WTC11 (cell line): Measurements from ENCODE around the gene URB1. TPM values are rescaled to one million over a fixed set of nuclear protein-coding genes. Genes with fewer than 3 reads are reported as not detected.

Experiments used
- ATAC-seq: fragments of 200-7000 bp; cut with Tn5 transposase; 2 replicates; pipeline ENCODE4 v1.10.0; 2021; ENCODE audit warnings: mild to moderate bottlenecking, moderate library complexity
- CTCF ChIA-PET: fragments of 300-600 bp; sonication (Branson Sonifier 250); formaldehyde crosslinking; loops from one replicate; lab custom pipeline; 2021; ENCODE audit warnings: antibody characterized with exemption; lab: Charles Lee
- POLR2A ChIA-PET: fragments of 350-600 bp; sonication (Branson Sonifier 250); formaldehyde crosslinking; loops from one replicate; lab custom pipeline; 2021; ENCODE audit warnings: antibody characterized with exemption; lab: Charles Lee
- DNase-seq: peaks from one replicate; pipeline ENCODE4 v3.0.0; 2021; ENCODE audit warnings: low spot score
- H3K27ac Mint-ChIP-seq: 2 replicates; pipeline ENCODE4 v1.8.0; 2021; ENCODE audit warnings: mixed read lengths
- H3K27me3 Mint-ChIP-seq: 2 replicates; pipeline ENCODE4 v1.8.0; 2021; ENCODE audit warnings: low read depth, mild to moderate bottlenecking, moderate library complexity, mixed read lengths
- H3K36me3 Mint-ChIP-seq: 2 replicates; pipeline ENCODE4 v1.8.0; 2021; ENCODE audit warnings: mixed read lengths
- H3K4me1 Mint-ChIP-seq: 2 replicates; pipeline ENCODE4 v1.8.0; 2022; ENCODE audit warnings: mixed read lengths
- H3K4me3 Mint-ChIP-seq: 2 replicates; pipeline ENCODE4 v1.8.0; 2021; ENCODE audit warnings: mild to moderate bottlenecking, moderate library complexity, mixed read lengths
- H3K9me3 Mint-ChIP-seq: 2 replicates; pipeline ENCODE4 v1.8.0; 2021; ENCODE audit warnings: mixed read lengths
- AFF4 ChIP-seq: sonication (generic); formaldehyde crosslinking; IDR thresholded peaks from 2 replicates; pipeline ENCODE4 v1.8.1; 2023; ENCODE audit warnings: mild to moderate bottlenecking, missing genetic modification reagents, borderline replicate concordance
- ATF3 ChIP-seq: sonication (generic); formaldehyde crosslinking; conservative IDR thresholded peaks from 2 replicates; pipeline ENCODE4 v1.8.1; 2022; ENCODE audit warnings: mild to moderate bottlenecking, missing genetic modification reagents
- E2F1 ChIP-seq: sonication (generic); formaldehyde crosslinking; IDR thresholded peaks from 2 replicates; pipeline ENCODE4 v1.8.0; 2022; ENCODE audit warnings: mild to moderate bottlenecking, missing genetic modification reagents
- ELF4 ChIP-seq: sonication (generic); formaldehyde crosslinking; IDR thresholded peaks from 2 replicates; pipeline ENCODE4 v1.8.1; 2022; ENCODE audit warnings: low read depth, mild to moderate bottlenecking, moderate library complexity, missing genetic modification reagents
- EMX1 ChIP-seq: fragments of 250-450 bp; sonication (Bioruptor Pico); IDR thresholded peaks from 2 replicates; pipeline ENCODE4 v1.8.0; 2021; ENCODE audit warnings: mild to moderate bottlenecking
- ESRRA ChIP-seq: sonication (generic); formaldehyde crosslinking; IDR thresholded peaks from 2 replicates; pipeline ENCODE4 v1.8.1; 2022; ENCODE audit warnings: mild to moderate bottlenecking, missing genetic modification reagents, borderline replicate concordance
- GRHL2 ChIP-seq: fragments of 250-450 bp; sonication (Bioruptor Pico); IDR thresholded peaks from 2 replicates; pipeline ENCODE4 v1.8.0; 2022; ENCODE audit warnings: mild to moderate bottlenecking, moderate library complexity; ENCODE audit not compliant: insufficient replicate concordance, severe bottlenecking
- HMGA2 ChIP-seq: fragments of 250-450 bp; sonication (Bioruptor Pico); IDR thresholded peaks from 2 replicates; pipeline ENCODE4 v1.4.0; 2021; ENCODE audit warnings: mild to moderate bottlenecking, moderate library complexity
- HMGXB4 ChIP-seq: sonication (generic); formaldehyde crosslinking; IDR thresholded peaks from 2 replicates; pipeline ENCODE4 v1.8.1; 2023; ENCODE audit warnings: mild to moderate bottlenecking, moderate library complexity, missing genetic modification reagents
- JAZF1 ChIP-seq: fragments of 250-450 bp; sonication (Bioruptor Pico); IDR thresholded peaks from 2 replicates; pipeline ENCODE4 v1.9.0; 2021; ENCODE audit warnings: moderate library complexity, mild to moderate bottlenecking, inconsistent platforms
- KAT7 ChIP-seq: sonication (generic); formaldehyde crosslinking; IDR thresholded peaks from 2 replicates; pipeline ENCODE4 v1.8.1; 2023; ENCODE audit warnings: missing genetic modification reagents, mild to moderate bottlenecking, borderline replicate concordance
- NR1H2 ChIP-seq: sonication (generic); formaldehyde crosslinking; IDR thresholded peaks from 2 replicates; pipeline ENCODE4 v1.9.0; 2021; ENCODE audit warnings: mild to moderate bottlenecking, moderate library complexity, missing genetic modification reagents
- PRDM15 ChIP-seq: sonication (generic); formaldehyde crosslinking; IDR thresholded peaks from 2 replicates; pipeline ENCODE4 v1.8.0; 2022; ENCODE audit warnings: missing genetic modification reagents
- SMAD4 ChIP-seq: sonication (generic); formaldehyde crosslinking; IDR thresholded peaks from 2 replicates; pipeline ENCODE4 v1.8.0; 2022; ENCODE audit warnings: mild to moderate bottlenecking, missing genetic modification reagents
- STAT6 ChIP-seq: sonication (generic); formaldehyde crosslinking; conservative IDR thresholded peaks from 2 replicates; pipeline ENCODE4 v1.8.1; 2023; ENCODE audit warnings: mild to moderate bottlenecking, low read depth, missing genetic modification reagents, moderate library complexity
- TEAD4 ChIP-seq: sonication (generic); formaldehyde crosslinking; IDR thresholded peaks from 2 replicates; pipeline ENCODE4 v1.8.0; 2022; ENCODE audit warnings: mild to moderate bottlenecking, missing genetic modification reagents
- ZNF219 ChIP-seq: sonication (generic); formaldehyde crosslinking; IDR thresholded peaks from 2 replicates; pipeline ENCODE4 v1.8.0; 2023; ENCODE audit warnings: missing genetic modification reagents, mild to moderate bottlenecking, borderline replicate concordance
- ZNF396 ChIP-seq: fragments of 250-450 bp; sonication (Bioruptor Pico); IDR thresholded peaks from 2 replicates; pipeline ENCODE4 v1.8.0; 2021; ENCODE audit warnings: mild to moderate bottlenecking, moderate library complexity, borderline replicate concordance
- ZNF423 ChIP-seq: fragments of 250-450 bp; sonication (Bioruptor Pico); IDR thresholded peaks from 2 replicates; pipeline ENCODE4 v2.1.2; 2022; ENCODE audit warnings: mild to moderate bottlenecking, moderate library complexity
- ZSCAN18 ChIP-seq: fragments of 250-450 bp; sonication (Bioruptor Pico); IDR thresholded peaks from 2 replicates; pipeline ENCODE4 v2.1.2; 2022; ENCODE audit warnings: mild to moderate bottlenecking, moderate library complexity
- total RNA-seq: library from RNA; stranded (reverse); gene quantifications from 3 replicates; pipeline ENCODE4 v1.2.3, GENCODE V29; 2021

Gene URB1
- total RNA-seq, 1 experiment from 2014 or later = 38.7 TPM

- TF ChIP-seq E2F1 (no peak), TEAD4 (CRISPR knock-in tag) (no peak), HMGA2 (CRISPR knock-in tag) (no peak)
Measured at GRCh38 chr21:32285476-32285875, 107.3 kb downstream of the URB1 start (continued).

- no peak for ATAC-seq
- H3K27me3 Mint-ChIP-seq = no peaks in the 10 kb centered on the region
- H3K36me3 Mint-ChIP-seq = no peaks in the 10 kb centered on the region
- no peak for DNase-seq
- POLR2A ChIA-PET = no interaction called here
- peaks cover 9% of the 10 kb centered on the region; the same call in 1 of the 2 replicates for H3K9me3 Mint-ChIP-seq
- TF ChIP-seq NR1H2 (CRISPR knock-in tag) = no peak
- no peak for TF ChIP-seq SMAD4
- TF ChIP-seq JAZF1 (CRISPR knock-in tag) = no peak
- TF ChIP-seq HMGXB4 = no peak
- TF ChIP-seq ESRRA (CRISPR knock-in tag) = no peak
- TF ChIP-seq ATF3 (CRISPR knock-in tag) = no peak
- no peak for TF ChIP-seq GRHL2 (CRISPR knock-in tag)
- no peak for TF ChIP-seq KAT7 (CRISPR knock-in tag)
- no peak for TF ChIP-seq EMX1 (CRISPR knock-in tag)
- no peak for TF ChIP-seq ZNF423 (CRISPR knock-in tag)
- TF ChIP-seq AFF4 (CRISPR knock-in tag) = no peak
- no peak for TF ChIP-seq ZNF396 (CRISPR knock-in tag)
- TF ChIP-seq ZNF219 = no peak
- H3K4me1 Mint-ChIP-seq = peaks cover 8% of the 10 kb centered on the region
- CTCF ChIA-PET = no interaction called here
- no peak overlapping the region for H3K27ac Mint-ChIP-seq
- H3K4me3 Mint-ChIP-seq = no peak overlapping the region
Measured at GRCh38 chr21:32282992-32283391, 109.8 kb downstream of the URB1 start.

- Mint-ChIP-seq H3K4me3 (no peak overlapping the region), H3K9me3 (peaks cover 5% of the 10 kb centered on the region; the same call in 1 of the 2 replicates), H3K27me3 (no peaks in the 10 kb centered on the region), H3K36me3 (no peaks in the 10 kb centered on the region), H3K4me1 (peaks cover 16% of the 10 kb centered on the region), H3K27ac (no peak overlapping the region)
- ChIA-PET CTCF (no interaction called here), POLR2A (no interaction called here)
- no peak for DNase-seq
- ATAC-seq = no peak
- TF ChIP-seq ELF4 (CRISPR knock-in tag) = no peak
- TF ChIP-seq ZSCAN18 (CRISPR knock-in tag) = no peak
- TF ChIP-seq TEAD4 (CRISPR knock-in tag) = no peak
- TF ChIP-seq STAT6 = no peak
- TF ChIP-seq PRDM15 (CRISPR knock-in tag) = no peak
Measured at GRCh38 chr21:32281531-32281930, 111.3 kb downstream of the URB1 start.
